Gastroesophageal sphincter (tissue), 4 donors: ENCODE data around the gene FRRS1L. TPM values are rescaled to one million over a fixed set of nuclear protein-coding genes. Genes with fewer than 3 reads are reported as not detected.

Experiments used
- ATAC-seq: fragments of 150-250 bp; one replicate; pipeline ENCODE4 v1.9.1; 2016; ENCODE audit warnings: mild to moderate bottlenecking, moderate library complexity
- H3K27ac ChIP-seq, 4 donors: fragments of 200-600 bp; sonication (generic) in 3 of 4; 1 replicate in 3 of 4; 2 replicates in 1 of 4; pipeline ENCODE4 v1.5.1; 2016 to 2019
- H3K27me3 ChIP-seq: fragments of 200-600 bp; sonication (generic); one replicate; pipeline ENCODE4 v1.5.1; 2019
- H3K36me3 ChIP-seq, 2 donors: fragments of 200-600 bp; sonication (generic); one replicate each; pipeline ENCODE4 v1.5.1; 2019; ENCODE audit warnings: control low read depth in 1 of 2
- H3K4me1 ChIP-seq, 3 donors: fragments of 200-600 bp; sonication (generic); 1 replicate in 2 of 3; 2 replicates in 1 of 3; pipeline ENCODE4 v1.5.1; 2016 to 2019; ENCODE audit warnings: control low read depth in 2 of 3
- H3K4me3 ChIP-seq, 2 donors: fragments of 200-600 bp; sonication (generic); one replicate each; pipeline ENCODE4 v1.5.1; 2019; ENCODE audit warnings: mild to moderate bottlenecking in 1 of 2, moderate library complexity in 1 of 2
- H3K9me3 ChIP-seq, 3 donors: fragments of 200-600 bp; sonication (generic); one replicate each; pipeline ENCODE4 v1.5.1; 2017 to 2019; ENCODE audit warnings: control low read depth in 2 of 3
- CTCF ChIP-seq, 4 experiments: fragments of 200-600 bp in 2 of 4; fragments of 450-650 bp in 2 of 4; sonication (generic) in 1 of 4; IDR thresholded peaks; one replicate each; pipeline ENCODE4 v1.5.1; 2017 to 2019; ENCODE audit warnings: antibody characterized with exemption in 4 of 4, mild to moderate bottlenecking in 2 of 4, moderate library complexity in 2 of 4
- EP300 ChIP-seq: sonication (generic); formaldehyde crosslinking; IDR thresholded peaks from one replicate; pipeline ENCODE4 v1.6.1; 2017; ENCODE audit warnings: antibody characterized with exemption, mild to moderate bottlenecking
- POLR2A ChIP-seq, 2 donors: fragments of 450-650 bp; IDR thresholded peaks; one replicate each; pipeline ENCODE4 v1.6.1; 2017; ENCODE audit warnings: antibody characterized with exemption in 2 of 2, mild to moderate bottlenecking in 2 of 2, moderate library complexity in 1 of 2
- POLR2AphosphoS5 ChIP-seq: sonication (generic); formaldehyde crosslinking; IDR thresholded peaks from one replicate; pipeline ENCODE4 v1.6.1; 2017; ENCODE audit warnings: antibody characterized with exemption
- WGBS, 2 donors: methylation state at CpG; one replicate each; pipeline ENCODE4 v1.1.5; 2018; ENCODE audit warnings: low coverage in 1 of 2; 5-methylcytosine and 5-hydroxymethylcytosine counted together
- total RNA-seq, 4 donors: library from RNA; depleted of rRNA; stranded (reverse); fragments of >200 nt; gene quantifications; one replicate each; pipeline ENCODE4 v1.1.0, GENCODE V29; 2016

The FRRS1L gene
- total RNA-seq, 4 donors from 2014 or later: 4.6 to 11.5 (median 10.1) TPM

GRCh38 chr9:109098171-109098959, 68.7 kb downstream of the FRRS1L start:
- Histone ChIP-seq H3K9me3 (no peaks in the 10 kb centered on the region), H3K36me3 (peaks cover 0 to 3% of the 10 kb centered on the region in 2 donors), H3K4me1 (peaks cover 31 to 92% (median 42%) of the 10 kb centered on the region in 3 donors), H3K4me3 (no peak overlapping the region), H3K27ac (peak overlapping the region; percentile 72 to 92 (median 78)), H3K27me3 (no peaks in the 10 kb centered on the region)
- 21 to 23% methylated on average over 4 of the region's 4 CpGs for whole genome bisulfite sequencing, 2 donors
- peak; percentile 67 for ATAC-seq
- TF ChIP-seq EP300 (no peak), CTCF (IDR thresholded peaks at IDR 0.05) (peak in 3 of 4 experiments; percentile 28 to 44 (median 40))

GRCh38 chr9:109097146-109097545, 69.9 kb downstream of the FRRS1L start:
- Histone ChIP-seq H3K27me3 (no peaks in the 10 kb centered on the region), H3K27ac (peak overlapping the region; percentile 72 to 92 (median 78)), H3K9me3 (no peaks in the 10 kb centered on the region), H3K4me3 (no peak overlapping the region), H3K4me1 (peaks cover 37 to 99% (median 45%) of the 10 kb centered on the region in 3 donors), H3K36me3 (peaks cover 0 to 8% of the 10 kb centered on the region in 2 donors)
- WGBS, 2 donors: 92 to 100% methylated on average over 2 to 4 of the region's 4 CpGs
- TF ChIP-seq EP300: no peak
- no peak for TF ChIP-seq POLR2A (IDR thresholded peaks at IDR 0.05)
- no peak for TF ChIP-seq CTCF (IDR thresholded peaks at IDR 0.05)
- no peak for TF ChIP-seq POLR2AphosphoS5
- no peak for ATAC-seq

GRCh38 chr9:109095321-109095720, 71.7 kb downstream of the FRRS1L start:
- no peak for ATAC-seq
- peak overlapping the region in 3 of 4 donors; percentile 72 to 81 (median 76) for H3K27ac ChIP-seq
- peaks cover 34 to 84% (median 37%) of the 10 kb centered on the region in 3 donors for H3K4me1 ChIP-seq
- H3K36me3 ChIP-seq: peaks cover 0 to 20% of the 10 kb centered on the region in 2 donors
- 48 to 64% methylated on average over 3 of the region's 3 CpGs for WGBS, 2 donors
- H3K4me3 ChIP-seq: no peak overlapping the region
- H3K27me3 ChIP-seq: no peaks in the 10 kb centered on the region
- TF ChIP-seq POLR2A (IDR thresholded peaks at IDR 0.05) (no peak), POLR2AphosphoS5 (no peak), CTCF (IDR thresholded peaks at IDR 0.05) (no peak), EP300 (no peak)
- H3K9me3 ChIP-seq: no peaks in the 10 kb centered on the region

- Histone ChIP-seq H3K27me3 (no peaks in the 10 kb centered on the region), H3K27ac (peak overlapping the region in 3 of 4 donors; percentile 72 to 81 (median 76)), H3K36me3 (peaks cover 0 to 31% of the 10 kb centered on the region in 2 donors), H3K4me1 (peaks cover 29 to 74% (median 29%) of the 10 kb centered on the region in 3 donors), H3K4me3 (no peak overlapping the region), H3K9me3 (no peaks in the 10 kb centered on the region)
- no peak for TF ChIP-seq EP300
- no peak for TF ChIP-seq CTCF (IDR thresholded peaks at IDR 0.05)
- TF ChIP-seq POLR2AphosphoS5: no peak
- no peak for TF ChIP-seq POLR2A (IDR thresholded peaks at IDR 0.05)
- 47 to 59% methylated on average over 3 to 6 of the region's 6 CpGs for WGBS, 2 donors
- ATAC-seq: no peak
These were observed 72.8 kb downstream of the FRRS1L start for GRCh38 chr9:109094268-109094667.

GRCh38 chr9:109092587-109092986, 74.5 kb downstream of the FRRS1L start:
- Histone ChIP-seq H3K27me3 (no peaks in the 10 kb centered on the region), H3K4me1 (peaks cover 12 to 57% (median 16%) of the 10 kb centered on the region in 3 donors), H3K4me3 (no peak overlapping the region), H3K27ac (peak overlapping the region in 3 of 4 donors; percentile 1 to 39 (median 14)), H3K9me3 (no peaks in the 10 kb centered on the region), H3K36me3 (peaks cover 0 to 48% of the 10 kb centered on the region in 2 donors)
- no peak for ATAC-seq
- WGBS, 2 donors: 31 to 60% methylated on average over 1 of the region's 1 CpG
- no peak for TF ChIP-seq POLR2A (IDR thresholded peaks at IDR 0.05)
- TF ChIP-seq CTCF (IDR thresholded peaks at IDR 0.05): no peak
- no peak for TF ChIP-seq EP300
- TF ChIP-seq POLR2AphosphoS5: peak; percentile 2
